BJ (cell line): ENCODE measurements around the gene RAB29. TPM values are rescaled to one million over a fixed set of nuclear protein-coding genes. Genes with fewer than 3 reads are reported as not detected.

Experiments used
- CTCF ChIA-PET: fragments of 350-600 bp; formaldehyde crosslinking; extraction: SDS; loops from one replicate; lab custom pipeline; 2021; ENCODE audit warnings: antibody characterized with exemption, inconsistent platforms; lab: Yijun Ruan, JAX
- POLR2A ChIA-PET: fragments of 300-600 bp; sonication (Branson Sonifier 250); formaldehyde crosslinking; extraction: SDS; loops from one replicate; lab custom pipeline; 2021; ENCODE audit warnings: antibody characterized with exemption; lab: Charles Lee
- DNase-seq: peaks from one replicate; pipeline ENCODE4 v3.0.0-alpha.2; 2011; ENCODE audit warnings: low read depth
- H3K27me3 ChIP-seq: 2 replicates; pipeline ENCODE4 v1.6.0; 2011; ENCODE audit warnings: low read length; ENCODE audit not compliant: control insufficient read depth, insufficient read depth
- H3K36me3 ChIP-seq: 2 replicates; pipeline ENCODE4 v1.5.1; 2011; ENCODE audit warnings: low read length; ENCODE audit not compliant: control insufficient read depth, insufficient read depth
- H3K4me3 ChIP-seq: 2 replicates; pipeline ENCODE4 v1.5.1; 2011; ENCODE audit warnings: low read depth, mild to moderate bottlenecking, control low read depth, low read length
- CTCF ChIP-seq: IDR thresholded peaks from 2 replicates; pipeline ENCODE4 v1.5.1; 2011; ENCODE audit warnings: low read depth, mild to moderate bottlenecking, control low read depth, inconsistent platforms, low read length, moderate library complexity; ENCODE audit not compliant: insufficient read depth
- polyA plus RNA-seq: library from polyadenylated mRNA; depleted of rRNA; stranded (reverse); fragments of >200 nt; gene quantifications from 2 replicates; pipeline ENCODE4 v1.2.3, GENCODE V29; 2011

The RAB29 gene
- polyA plus RNA-seq, 1 experiment, result 12.1 TPM

GRCh38 chr1:205760606-205761005 lies 14.7 kb downstream of the RAB29 start:
- ChIA-PET CTCF (interaction anchor here (1.9 kb wide), 1 partner anchor 102 kb away, joined by 6 read pairs; no protein-coding TSS in a partner anchor), POLR2A (no interaction called here)
- Histone ChIP-seq H3K27me3 (no peaks in the 10 kb centered on the region), H3K4me3 (no peak overlapping the region), H3K36me3 (no peaks in the 10 kb centered on the region)
- DNase-seq, result no peak
- no peak for TF ChIP-seq CTCF

- DNase-seq, result no peak
- Histone ChIP-seq H3K4me3 (no peak overlapping the region), H3K27me3 (no peaks in the 10 kb centered on the region), H3K36me3 (no peaks in the 10 kb centered on the region)
- ChIA-PET CTCF (no interaction called here), POLR2A (no interaction called here)
- TF ChIP-seq CTCF, result no peak
Observed at GRCh38 chr1:205756552-205756951, 18.7 kb downstream of the RAB29 start.

GRCh38 chr1:205754857-205755256 lies 20.4 kb downstream of the RAB29 start:
- Histone ChIP-seq H3K4me3 (no peak overlapping the region), H3K27me3 (no peaks in the 10 kb centered on the region), H3K36me3 (no peaks in the 10 kb centered on the region)
- ChIA-PET POLR2A (no interaction called here), CTCF (no interaction called here)
- no peak for DNase-seq
- TF ChIP-seq CTCF, result no peak

GRCh38 chr1:205751036-205751651 lies 24.1 kb downstream of the RAB29 start:
- no peaks in the 10 kb centered on the region for H3K36me3 ChIP-seq
- POLR2A ChIA-PET, result no interaction called here

More at GRCh38 chr1:205751036-205751651, 24.1 kb downstream of the RAB29 start:
- CTCF ChIA-PET, result no interaction called here
- Histone ChIP-seq H3K27me3 (no peaks in the 10 kb centered on the region), H3K4me3 (no peak overlapping the region)
- TF ChIP-seq CTCF, result no peak
- DNase-seq, result no peak
